ENCODE data around the gene CHD2. TPM values are rescaled to one million over a fixed set of nuclear protein-coding genes. Genes with fewer than 3 reads are reported as not detected.

The CHD2 gene
- total RNA-seq, 1 donor from 2014 or later, result 61.2 TPM

- Histone ChIP-seq H3K27me3 (no peaks in the 10 kb centered on the region), H3K27ac (no peak overlapping the region), H3K36me3 (peaks cover 45 to 80% of the 10 kb centered on the region in 2 donors), H3K9me3 (peaks cover 0 to 8% of the 10 kb centered on the region in 2 donors), H3K4me1 (peaks cover 0 to 2% of the 10 kb centered on the region in 2 donors), H3K4me3 (no peak overlapping the region)
- intact Hi-C loops (cut with DNase I), result no loop called here
- no peak for TF ChIP-seq CTCF (IDR thresholded peaks at IDR 0.05)
- DNase-seq (ENCODE audit: low spot score in 2 of 2), result no peak
Observed at GRCh38 chr15:93049233-93049632, 149.1 kb downstream of the CHD2 start.

- Histone ChIP-seq H3K36me3 (peaks cover 36 to 71% of the 10 kb centered on the region in 2 donors), H3K4me1 (peaks cover 0 to 2% of the 10 kb centered on the region in 2 donors), H3K9me3 (peaks cover 0 to 8% of the 10 kb centered on the region in 2 donors), H3K4me3 (no peak overlapping the region), H3K27ac (no peak overlapping the region), H3K27me3 (no peaks in the 10 kb centered on the region)
- no peak for DNase-seq (ENCODE audit: low spot score in 2 of 2)
- no peak for TF ChIP-seq CTCF (IDR thresholded peaks at IDR 0.05)
- intact Hi-C loops (cut with DNase I), result no loop called here
Observed at GRCh38 chr15:93049914-93050578, 149.9 kb downstream of the CHD2 start.

- no peak for TF ChIP-seq CTCF (IDR thresholded peaks at IDR 0.05)
- Histone ChIP-seq H3K4me1 (peaks cover 0 to 2% of the 10 kb centered on the region in 2 donors), H3K27ac (no peak overlapping the region), H3K27me3 (no peaks in the 10 kb centered on the region), H3K4me3 (no peak overlapping the region), H3K36me3 (peaks cover 31 to 65% of the 10 kb centered on the region in 2 donors), H3K9me3 (peaks cover 0 to 8% of the 10 kb centered on the region in 2 donors)
- DNase-seq (ENCODE audit: low spot score in 2 of 2), result no peak
- intact Hi-C loops (cut with DNase I), result no loop called here
Observed at GRCh38 chr15:93050648-93051047, 150.5 kb downstream of the CHD2 start.

GRCh38 chr15:93051236-93052089 lies 151.3 kb downstream of the CHD2 start:
- Histone ChIP-seq H3K4me1 (peaks cover 0 to 4% of the 10 kb centered on the region in 2 donors), H3K4me3 (no peak overlapping the region), H3K36me3 (peaks cover 31 to 57% of the 10 kb centered on the region in 2 donors), H3K27me3 (no peaks in the 10 kb centered on the region), H3K27ac (no peak overlapping the region), H3K9me3 (peaks cover 0 to 1% of the 10 kb centered on the region in 2 donors)
- DNase-seq (ENCODE audit: low spot score in 2 of 2), result no peak
- no peak for TF ChIP-seq CTCF (IDR thresholded peaks at IDR 0.05)
- intact Hi-C loops (cut with DNase I), result no loop called here

- Histone ChIP-seq H3K27me3 (no peaks in the 10 kb centered on the region), H3K27ac (no peak overlapping the region), H3K9me3 (no peaks in the 10 kb centered on the region), H3K36me3 (peaks cover 28 to 49% of the 10 kb centered on the region in 2 donors), H3K4me1 (peaks cover 0 to 4% of the 10 kb centered on the region in 2 donors), H3K4me3 (no peak overlapping the region)
- TF ChIP-seq CTCF (IDR thresholded peaks at IDR 0.05), result no peak
- intact Hi-C loops (cut with DNase I), result no loop called here
- DNase-seq (ENCODE audit: low spot score in 2 of 2), result no peak
Observed at GRCh38 chr15:93052090-93052879, 152.2 kb downstream of the CHD2 start.
